ENCODE data around the gene IGSF3. TPM values are rescaled to one million over a fixed set of nuclear protein-coding genes. Genes with fewer than 3 reads are reported as not detected.

IGSF3 gene
- total RNA-seq, 1 experiment from 2014 or later = 5.8 TPM

DNA sequence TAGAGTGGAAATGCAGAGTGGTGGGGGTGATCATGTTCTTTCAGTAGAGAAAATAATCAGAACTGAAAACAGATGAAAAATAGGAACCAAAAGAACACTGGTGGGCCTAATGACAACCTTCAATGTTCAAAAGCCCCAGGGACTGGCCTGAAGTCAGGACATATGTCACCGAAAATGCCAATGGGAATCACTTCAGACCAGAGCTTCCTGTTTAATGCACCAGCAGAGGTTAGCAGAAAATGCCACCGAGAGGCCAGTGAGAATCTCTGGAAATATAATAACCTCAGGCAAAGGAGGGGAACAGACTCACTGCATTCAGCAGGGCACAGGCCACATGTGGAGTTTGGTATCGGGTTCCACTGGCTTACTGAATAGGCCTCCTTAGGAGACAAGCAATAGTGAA lies 80.8 kb downstream of the IGSF3 start:
- H3K27ac ChIP-seq = no peak overlapping the region
- DNase-seq (ENCODE audit: low read depth in 1 of 2, low spot score in 2 of 2) = no peak
- no peaks in the 10 kb centered on the region for H3K36me3 ChIP-seq
- no peaks in the 10 kb centered on the region for H3K27me3 ChIP-seq (replicated peaks)
- no peak overlapping the region for H3K4me3 ChIP-seq
- H3K4me1 ChIP-seq (replicated peaks) = no peaks in the 10 kb centered on the region
- H3K9me3 ChIP-seq (replicated peaks) = no peaks in the 10 kb centered on the region

DNA sequence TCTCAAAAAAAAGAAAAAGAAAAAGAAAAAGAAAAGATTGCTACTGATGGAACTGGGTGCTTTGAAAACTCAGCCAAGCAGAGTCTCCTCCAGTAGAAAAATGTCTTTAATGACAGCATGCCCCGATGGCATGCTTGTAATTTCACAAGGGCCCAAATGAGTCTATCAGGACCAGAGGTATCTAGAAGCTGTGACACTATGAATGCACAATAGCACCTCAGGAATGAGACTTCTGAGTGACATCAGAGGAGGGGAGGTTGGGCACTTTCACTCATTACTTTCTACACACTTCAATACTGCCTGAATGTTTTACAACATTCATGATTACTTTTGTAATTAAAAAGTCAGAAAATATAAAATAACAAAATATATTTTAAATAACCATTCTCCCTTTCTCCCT lies 81.6 kb downstream of the IGSF3 start:
- Histone ChIP-seq H3K4me1 (replicated peaks) (no peaks in the 10 kb centered on the region), H3K4me3 (no peak overlapping the region), H3K9me3 (replicated peaks) (no peaks in the 10 kb centered on the region), H3K27me3 (replicated peaks) (no peaks in the 10 kb centered on the region), H3K27ac (no peak overlapping the region), H3K36me3 (no peaks in the 10 kb centered on the region)
- no peak for DNase-seq (ENCODE audit: low read depth in 1 of 2, low spot score in 2 of 2)

- H3K9me3 ChIP-seq (replicated peaks) = no peaks in the 10 kb centered on the region
- H3K36me3 ChIP-seq = no peaks in the 10 kb centered on the region
- no peak overlapping the region for H3K4me3 ChIP-seq
- H3K4me1 ChIP-seq (replicated peaks) = no peaks in the 10 kb centered on the region
- no peak overlapping the region for H3K27ac ChIP-seq
- no peaks in the 10 kb centered on the region for H3K27me3 ChIP-seq (replicated peaks)
- no peak for DNase-seq (ENCODE audit: low read depth in 1 of 2, low spot score in 2 of 2)
Measured at GRCh38 chr1:116581323-116581885, 86.1 kb downstream of the IGSF3 start.

GRCh38 chr1:116580446-116581322 lies 86.8 kb downstream of the IGSF3 start:
- Histone ChIP-seq H3K4me3 (no peak overlapping the region), H3K36me3 (no peaks in the 10 kb centered on the region), H3K27me3 (replicated peaks) (no peaks in the 10 kb centered on the region), H3K27ac (no peak overlapping the region), H3K4me1 (replicated peaks) (no peaks in the 10 kb centered on the region), H3K9me3 (replicated peaks) (no peaks in the 10 kb centered on the region)
- no peak for DNase-seq (ENCODE audit: low read depth in 1 of 2, low spot score in 2 of 2)

- H3K27ac ChIP-seq = no peak overlapping the region
- H3K4me3 ChIP-seq = no peak overlapping the region
- no peaks in the 10 kb centered on the region for H3K4me1 ChIP-seq (replicated peaks)
- H3K36me3 ChIP-seq = no peaks in the 10 kb centered on the region
- no peak for DNase-seq (ENCODE audit: low read depth in 1 of 2, low spot score in 2 of 2)
- H3K27me3 ChIP-seq (replicated peaks) = no peaks in the 10 kb centered on the region
- no peaks in the 10 kb centered on the region for H3K9me3 ChIP-seq (replicated peaks)
Measured at GRCh38 chr1:116579259-116579875, 88.2 kb downstream of the IGSF3 start.

GRCh38 chr1:116578581-116578980 lies 89.0 kb downstream of the IGSF3 start:
- Histone ChIP-seq H3K9me3 (replicated peaks) (no peaks in the 10 kb centered on the region), H3K27me3 (replicated peaks) (no peaks in the 10 kb centered on the region), H3K27ac (no peak overlapping the region), H3K4me1 (replicated peaks) (no peaks in the 10 kb centered on the region), H3K36me3 (no peaks in the 10 kb centered on the region), H3K4me3 (no peak overlapping the region)
- no peak for DNase-seq (ENCODE audit: low read depth in 1 of 2, low spot score in 2 of 2)

DNA sequence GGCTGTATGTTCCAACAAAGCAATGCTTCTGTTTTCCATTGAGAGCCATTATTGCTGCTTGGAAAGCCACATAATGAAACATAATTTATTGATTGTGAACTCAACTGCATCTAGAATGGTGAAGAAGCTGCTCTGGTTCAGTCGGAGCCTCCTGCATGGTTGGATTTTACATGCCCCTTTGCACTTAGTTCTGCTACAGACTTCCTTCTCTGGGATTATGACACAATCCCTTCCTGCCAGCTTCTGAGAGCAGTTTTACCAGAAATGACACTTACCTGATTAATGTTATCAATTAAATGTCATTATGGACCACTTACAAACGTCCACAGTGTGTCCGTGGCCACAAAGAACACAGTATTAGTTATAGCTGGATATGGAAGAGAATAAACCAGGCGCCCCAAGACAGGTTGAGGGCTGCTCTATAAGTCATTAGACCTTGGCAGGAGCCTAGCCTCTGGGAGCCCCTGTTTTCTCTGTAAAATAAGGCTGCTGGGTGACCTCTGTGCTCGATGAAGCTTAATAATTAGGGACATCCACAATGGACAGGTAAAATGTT lies 89.7 kb downstream of the IGSF3 start:
- DNase-seq (ENCODE audit: low read depth in 1 of 2, low spot score in 2 of 2) = no peak
- H3K9me3 ChIP-seq (replicated peaks) = no peaks in the 10 kb centered on the region
- no peaks in the 10 kb centered on the region for H3K27me3 ChIP-seq (replicated peaks)
- H3K4me1 ChIP-seq (replicated peaks) = no peaks in the 10 kb centered on the region
- no peak overlapping the region for H3K27ac ChIP-seq
- H3K4me3 ChIP-seq = no peak overlapping the region
- H3K36me3 ChIP-seq = no peaks in the 10 kb centered on the region

DNA sequence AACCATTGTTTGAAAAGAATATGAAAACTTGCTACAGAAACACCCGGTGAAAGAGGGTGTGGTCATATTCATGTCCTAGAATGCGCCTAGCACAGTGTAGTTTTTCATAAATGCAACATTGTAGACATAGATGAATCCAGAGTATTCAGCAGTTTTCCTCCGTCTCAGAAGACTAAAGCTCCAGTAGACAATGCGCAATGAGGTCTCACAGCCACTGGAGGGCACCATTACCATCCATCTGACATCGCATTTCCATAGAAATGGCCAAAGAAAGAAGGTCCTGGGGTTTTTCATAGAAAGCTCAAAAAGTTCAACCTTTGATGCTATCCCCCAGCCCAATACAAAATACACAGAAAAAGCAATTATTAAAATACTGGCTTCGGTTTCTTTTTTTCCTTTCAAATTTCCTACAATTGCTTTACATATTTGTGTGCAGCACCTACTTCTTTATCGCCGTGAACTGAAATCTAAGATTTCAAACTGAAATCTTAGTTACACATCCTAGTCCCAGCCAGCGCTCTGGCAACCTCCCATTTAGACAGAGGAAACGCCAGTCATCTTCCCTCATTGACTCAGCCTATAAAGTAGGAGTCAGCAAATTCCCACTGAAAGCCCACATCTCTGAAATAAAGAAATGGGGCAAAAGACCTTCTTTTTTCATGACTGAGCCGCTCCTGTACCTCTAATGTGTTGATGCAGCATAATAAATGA lies 92.8 kb downstream of the IGSF3 start:
- peak; percentile 41 to 54 for DNase-seq (ENCODE audit: low read depth in 1 of 2, low spot score in 2 of 2)
- Histone ChIP-seq H3K9me3 (replicated peaks) (no peaks in the 10 kb centered on the region), H3K27ac (no peak overlapping the region), H3K4me3 (no peak overlapping the region), H3K4me1 (replicated peaks) (peaks cover 13% of the 10 kb centered on the region), H3K27me3 (replicated peaks) (no peaks in the 10 kb centered on the region), H3K36me3 (peaks cover 7% of the 10 kb centered on the region)

DNA sequence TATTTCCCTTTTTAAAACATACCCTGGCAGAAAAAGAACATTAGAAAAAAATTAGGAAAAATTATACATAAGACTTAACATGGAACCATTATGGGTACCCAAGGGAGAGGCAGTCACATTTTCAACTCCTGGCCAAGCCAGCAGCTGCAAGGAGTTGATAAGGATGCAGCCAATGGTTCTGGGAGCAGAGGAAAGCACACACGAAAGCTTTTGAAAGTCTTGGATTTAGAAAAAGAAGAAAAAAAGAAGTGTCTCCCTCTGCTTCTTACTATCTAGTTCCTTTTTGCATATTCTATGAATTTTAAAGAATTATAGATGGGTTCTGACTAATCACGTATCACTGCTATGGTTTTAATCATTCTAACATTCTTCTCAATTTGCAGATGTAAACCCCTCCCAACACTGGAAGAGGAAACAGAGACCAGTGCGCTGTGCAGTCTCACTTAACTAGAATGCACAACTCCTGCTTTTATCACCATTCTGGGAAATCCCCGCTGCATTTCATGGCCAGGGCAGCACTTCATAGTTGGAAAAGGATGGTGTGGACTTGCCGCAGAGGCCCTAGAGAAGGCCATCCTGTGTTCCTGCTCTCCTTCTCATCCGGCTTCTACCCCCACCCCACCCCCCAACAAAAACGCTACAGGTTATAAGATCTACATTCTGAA lies 94.0 kb downstream of the IGSF3 start:
- no peak for DNase-seq (ENCODE audit: low read depth in 1 of 2, low spot score in 2 of 2)
- no peak overlapping the region for H3K4me3 ChIP-seq

GRCh38 chr1:116572771-116573430 lies 94.6 kb downstream of the IGSF3 start:
- H3K9me3 ChIP-seq (replicated peaks) = no peaks in the 10 kb centered on the region
- no peak overlapping the region for H3K27ac ChIP-seq
- peaks cover 7% of the 10 kb centered on the region for H3K36me3 ChIP-seq
- peaks cover 15% of the 10 kb centered on the region for H3K4me1 ChIP-seq (replicated peaks)
- H3K27me3 ChIP-seq (replicated peaks) = no peaks in the 10 kb centered on the region
- no peak overlapping the region for H3K4me3 ChIP-seq
- DNase-seq (ENCODE audit: low read depth in 1 of 2, low spot score in 2 of 2) = no peak

More for the DNA sequence above, 94.0 kb downstream of the IGSF3 start:
- Histone ChIP-seq H3K9me3 (replicated peaks) (no peaks in the 10 kb centered on the region), H3K27ac (no peak overlapping the region), H3K36me3 (peaks cover 7% of the 10 kb centered on the region), H3K27me3 (replicated peaks) (no peaks in the 10 kb centered on the region), H3K4me1 (replicated peaks) (peaks cover 15% of the 10 kb centered on the region)

DNA sequence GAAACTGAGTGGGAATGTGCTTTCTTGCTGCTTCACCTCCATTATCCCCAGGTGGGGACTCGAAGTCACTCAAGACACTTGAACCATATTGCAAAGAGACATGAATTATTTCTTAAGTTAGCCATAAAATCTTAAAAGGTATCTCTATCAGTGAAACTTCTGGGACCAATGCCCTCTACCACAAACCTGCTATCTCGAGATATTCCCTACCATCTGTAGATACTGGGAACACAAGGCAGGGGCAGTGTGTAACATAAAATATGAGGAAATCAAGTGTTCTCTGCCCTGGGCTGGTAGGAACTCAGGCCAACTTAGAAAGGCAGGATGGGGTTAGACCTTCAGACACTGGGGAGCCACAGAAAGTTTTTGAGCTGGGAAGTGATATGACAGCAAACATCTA lies 95.4 kb downstream of the IGSF3 start:
- no peak overlapping the region for H3K4me3 ChIP-seq
- no peak for DNase-seq (ENCODE audit: low read depth in 1 of 2, low spot score in 2 of 2)
- H3K27me3 ChIP-seq (replicated peaks) = no peaks in the 10 kb centered on the region
- H3K27ac ChIP-seq = no peak overlapping the region
- H3K36me3 ChIP-seq = peaks cover 7% of the 10 kb centered on the region
- no peaks in the 10 kb centered on the region for H3K9me3 ChIP-seq (replicated peaks)
- peaks cover 15% of the 10 kb centered on the region for H3K4me1 ChIP-seq (replicated peaks)

GRCh38 chr1:116571215-116571919 lies 96.2 kb downstream of the IGSF3 start:
- DNase-seq (ENCODE audit: low read depth in 1 of 2, low spot score in 2 of 2) = no peak

More at GRCh38 chr1:116571215-116571919, 96.2 kb downstream of the IGSF3 start:
- no peaks in the 10 kb centered on the region for H3K9me3 ChIP-seq (replicated peaks)
- H3K27ac ChIP-seq = peak overlapping the region; percentile 71
- H3K4me3 ChIP-seq = peak overlapping the region; percentile 80
- H3K27me3 ChIP-seq (replicated peaks) = no peaks in the 10 kb centered on the region
- peaks cover 15% of the 10 kb centered on the region for H3K4me1 ChIP-seq (replicated peaks)
- H3K36me3 ChIP-seq = peaks cover 7% of the 10 kb centered on the region
